T-helper 1 cell treated with Interleukin-12 subunit alpha and Interleukin-12 subunit beta and Interleukin-4 antibody, amounts not matched to agents 30 μg/mL and 1 μg/mL, for 36 hours (primary cell): ENCODE data around the gene INO80D.

Experiments used
- H3K27ac Mint-ChIP-seq: one replicate; pipeline ENCODE4 v1.8.0; 2021; ENCODE audit warnings: mild to moderate bottlenecking, mixed read lengths
- H3K27me3 Mint-ChIP-seq: one replicate; pipeline ENCODE4 v1.8.0; 2021; ENCODE audit warnings: low read depth, mixed read lengths
- H3K36me3 Mint-ChIP-seq: one replicate; pipeline ENCODE4 v1.8.0; 2021; ENCODE audit warnings: low read depth, mixed read lengths
- H3K4me1 Mint-ChIP-seq: one replicate; pipeline ENCODE4 v1.8.0; 2021; ENCODE audit warnings: low read depth, mixed read lengths
- H3K4me3 Mint-ChIP-seq: one replicate; pipeline ENCODE4 v1.8.0; 2021; ENCODE audit warnings: mild to moderate bottlenecking, moderate library complexity, mixed read lengths
- H3K9me3 Mint-ChIP-seq: one replicate; pipeline ENCODE4 v1.8.0; 2021; ENCODE audit warnings: mixed read lengths

Gene INO80D

GRCh38 chr2:205967391-205968075, 118.4 kb downstream of the INO80D start:
- Mint-ChIP-seq H3K4me1 (no peaks in the 10 kb centered on the region), H3K27me3 (peaks cover 3% of the 10 kb centered on the region), H3K27ac (no peak overlapping the region), H3K4me3 (no peak overlapping the region), H3K9me3 (no peaks in the 10 kb centered on the region), H3K36me3 (no peaks in the 10 kb centered on the region)

GRCh38 chr2:205965707-205966106, 120.3 kb downstream of the INO80D start:
- Mint-ChIP-seq H3K4me1 (no peaks in the 10 kb centered on the region), H3K27me3 (peaks cover 3% of the 10 kb centered on the region), H3K4me3 (no peak overlapping the region), H3K27ac (no peak overlapping the region), H3K9me3 (no peaks in the 10 kb centered on the region), H3K36me3 (no peaks in the 10 kb centered on the region)

- Mint-ChIP-seq H3K9me3 (no peaks in the 10 kb centered on the region), H3K4me3 (no peak overlapping the region), H3K36me3 (no peaks in the 10 kb centered on the region), H3K27ac (no peak overlapping the region), H3K4me1 (no peaks in the 10 kb centered on the region), H3K27me3 (peaks cover 3% of the 10 kb centered on the region)
These were observed 121.7 kb downstream of the INO80D start for GRCh38 chr2:205964111-205964761.

- Mint-ChIP-seq H3K4me1 (peaks cover 3% of the 10 kb centered on the region), H3K27me3 (no peaks in the 10 kb centered on the region), H3K36me3 (no peaks in the 10 kb centered on the region), H3K27ac (no peak overlapping the region), H3K4me3 (no peak overlapping the region), H3K9me3 (no peaks in the 10 kb centered on the region)
These were observed 126.5 kb downstream of the INO80D start for GRCh38 chr2:205959521-205959920.

GRCh38 chr2:205957452-205958154, 128.4 kb downstream of the INO80D start:
- no peaks in the 10 kb centered on the region for H3K36me3 Mint-ChIP-seq
- no peaks in the 10 kb centered on the region for H3K9me3 Mint-ChIP-seq
- H3K27me3 Mint-ChIP-seq, result no peaks in the 10 kb centered on the region
- no peak overlapping the region for H3K27ac Mint-ChIP-seq
- peaks cover 3% of the 10 kb centered on the region for H3K4me1 Mint-ChIP-seq
- no peak overlapping the region for H3K4me3 Mint-ChIP-seq

- H3K27ac Mint-ChIP-seq, result no peak overlapping the region
- no peaks in the 10 kb centered on the region for H3K36me3 Mint-ChIP-seq
- H3K9me3 Mint-ChIP-seq, result no peaks in the 10 kb centered on the region
- peaks cover 6% of the 10 kb centered on the region for H3K27me3 Mint-ChIP-seq
- H3K4me1 Mint-ChIP-seq, result peaks cover 3% of the 10 kb centered on the region
- H3K4me3 Mint-ChIP-seq, result no peak overlapping the region
These were observed 131.3 kb downstream of the INO80D start for GRCh38 chr2:205954707-205955106.

GRCh38 chr2:205952282-205952681, 133.7 kb downstream of the INO80D start:
- peaks cover 10% of the 10 kb centered on the region for H3K27me3 Mint-ChIP-seq
- no peaks in the 10 kb centered on the region for H3K9me3 Mint-ChIP-seq
- H3K4me1 Mint-ChIP-seq, result peaks cover 6% of the 10 kb centered on the region
- no peaks in the 10 kb centered on the region for H3K36me3 Mint-ChIP-seq
- no peak overlapping the region for H3K4me3 Mint-ChIP-seq
- H3K27ac Mint-ChIP-seq, result no peak overlapping the region

GRCh38 chr2:205948883-205949282, 137.1 kb downstream of the INO80D start:
- Mint-ChIP-seq H3K27me3 (peaks cover 10% of the 10 kb centered on the region), H3K4me1 (peaks cover 6% of the 10 kb centered on the region), H3K36me3 (no peaks in the 10 kb centered on the region), H3K4me3 (no peak overlapping the region), H3K27ac (no peak overlapping the region), H3K9me3 (no peaks in the 10 kb centered on the region)

GRCh38 chr2:205948496-205948837, 137.5 kb downstream of the INO80D start:
- Mint-ChIP-seq H3K4me1 (peaks cover 6% of the 10 kb centered on the region), H3K27me3 (peaks cover 10% of the 10 kb centered on the region), H3K4me3 (no peak overlapping the region), H3K27ac (no peak overlapping the region), H3K36me3 (no peaks in the 10 kb centered on the region), H3K9me3 (no peaks in the 10 kb centered on the region)

GRCh38 chr2:205947621-205948495, 138.1 kb downstream of the INO80D start:
- Mint-ChIP-seq H3K4me1 (peaks cover 6% of the 10 kb centered on the region), H3K9me3 (no peaks in the 10 kb centered on the region), H3K4me3 (no peak overlapping the region), H3K27ac (no peak overlapping the region), H3K27me3 (peaks cover 10% of the 10 kb centered on the region), H3K36me3 (no peaks in the 10 kb centered on the region)

GRCh38 chr2:205946226-205946625, 139.7 kb downstream of the INO80D start:
- no peaks in the 10 kb centered on the region for H3K9me3 Mint-ChIP-seq
- peaks cover 6% of the 10 kb centered on the region for H3K4me1 Mint-ChIP-seq
- H3K27ac Mint-ChIP-seq, result no peak overlapping the region
- no peak overlapping the region for H3K4me3 Mint-ChIP-seq
- no peaks in the 10 kb centered on the region for H3K36me3 Mint-ChIP-seq
- peaks cover 5% of the 10 kb centered on the region for H3K27me3 Mint-ChIP-seq
